HG02852 (cell line): ENCODE results near the gene RAMAC.
"Not testable (repeated sequence)": the region's sequence is repeated elsewhere in the genome, so short reads cannot be mapped to it uniquely, and the experiment has no call there.

Experiments
- ATAC-seq: cut with Tn5 transposase; IDR thresholded peaks from one replicate; pipeline ENCODE4 v1.9.1; 2021; ENCODE audit warnings: mild to moderate bottlenecking, moderate library complexity; ENCODE audit not compliant: unreplicated experiment

RAMAC gene

GRCh38 chr15:82985688-82986441, at the start of gene RAMAC:
TSS of gene RAMAC (plus strand) at chr15:82986210. CDS start at chr15:82989019, 2,809 bp downstream.
- peak; percentile 94 for ATAC-seq

- ATAC-seq: no peak
Measured at GRCh38 chr15:82936966-82937711, 48.9 kb upstream of the RAMAC start.

- ATAC-seq: no peak
Measured at GRCh38 chr15:82937712-82938058, 48.3 kb upstream of the RAMAC start.

GRCh38 chr15:82939678-82940077, 46.3 kb upstream of the RAMAC start:
- ATAC-seq: not testable (repeated sequence)

- no peak for ATAC-seq
Measured at GRCh38 chr15:82942691-82943090, 43.3 kb upstream of the RAMAC start.

GRCh38 chr15:82943176-82943575, 42.8 kb upstream of the RAMAC start:
- no peak for ATAC-seq

GRCh38 chr15:82944056-82944455, 42.0 kb upstream of the RAMAC start:
- no peak for ATAC-seq

GRCh38 chr15:82944821-82945220, 41.2 kb upstream of the RAMAC start:
- ATAC-seq: no peak

GRCh38 chr15:82945326-82945725, 40.7 kb upstream of the RAMAC start:
- ATAC-seq: no peak

- no peak for ATAC-seq
Measured at GRCh38 chr15:82946155-82946701, 39.8 kb upstream of the RAMAC start.

GRCh38 chr15:82950295-82950694, 35.7 kb upstream of the RAMAC start:
- no peak for ATAC-seq

- no peak for ATAC-seq
Measured at GRCh38 chr15:82950746-82951370, 35.2 kb upstream of the RAMAC start.

GRCh38 chr15:82951472-82952157, 34.4 kb upstream of the RAMAC start:
- ATAC-seq: no peak

GRCh38 chr15:82952158-82953081, 33.6 kb upstream of the RAMAC start, which contains the start of gene HOMER2:
TSS of gene HOMER2 (minus strand) at chr15:82952720. CDS start at chr15:82952535, 185 bp downstream.
- ATAC-seq: no peak

- no peak for ATAC-seq
Measured at GRCh38 chr15:82958638-82959037, 27.4 kb upstream of the RAMAC start.

- ATAC-seq: no peak
Measured at GRCh38 chr15:82959423-82959822, 26.6 kb upstream of the RAMAC start.

- ATAC-seq: no peak
Measured at GRCh38 chr15:82960766-82961165, 25.2 kb upstream of the RAMAC start.

- ATAC-seq: no peak
Measured at GRCh38 chr15:82963471-82964341, 22.3 kb upstream of the RAMAC start.

- no peak for ATAC-seq
Measured at GRCh38 chr15:82964890-82965289, 21.1 kb upstream of the RAMAC start.
